Suprapubic skin (tissue), 4 donors: ENCODE measurements around the gene ITPK1. TPM values are rescaled to one million over a fixed set of nuclear protein-coding genes. Genes with fewer than 3 reads are reported as not detected.

Source experiments
- DNase-seq, 2 donors: peaks; one replicate each; pipeline ENCODE4 v3.0.0-alpha.2; 2019; ENCODE audit warnings: low spot score in 2 of 2
- H3K27ac ChIP-seq: fragments of 200-600 bp; sonication (generic); one replicate; pipeline ENCODE4 v1.5.1; 2019
- H3K27me3 ChIP-seq: fragments of 200-600 bp; sonication (generic); one replicate; pipeline ENCODE4 v1.5.1; 2019
- H3K36me3 ChIP-seq: fragments of 200-600 bp; sonication (generic); one replicate; pipeline ENCODE4 v1.5.1; 2019
- H3K4me1 ChIP-seq: fragments of 200-600 bp; sonication (generic); one replicate; pipeline ENCODE4 v1.5.1; 2019
- H3K4me3 ChIP-seq: fragments of 200-600 bp; sonication (generic); one replicate; pipeline ENCODE4 v1.5.1; 2019; ENCODE audit warnings: mild to moderate bottlenecking
- H3K9me3 ChIP-seq: fragments of 200-600 bp; sonication (generic); one replicate; pipeline ENCODE4 v1.5.1; 2019
- EP300 ChIP-seq: sonication (generic); formaldehyde crosslinking; IDR thresholded peaks from one replicate; pipeline ENCODE4 v1.6.1; 2017; ENCODE audit warnings: antibody characterized with exemption
- POLR2A ChIP-seq, 2 donors: fragments of 450-650 bp; IDR thresholded peaks; one replicate each; pipeline ENCODE4 v1.6.1; 2017; ENCODE audit warnings: antibody characterized with exemption in 2 of 2, mild to moderate bottlenecking in 2 of 2, moderate library complexity in 2 of 2
- POLR2AphosphoS5 ChIP-seq, 3 donors: sonication (generic); formaldehyde crosslinking; IDR thresholded peaks; one replicate each; pipeline ENCODE4 v1.6.1; 2017; ENCODE audit warnings: antibody characterized with exemption in 3 of 3
- WGBS: methylation state at CpG from one replicate; pipeline ENCODE4 v1.1.5; 2018; 5-methylcytosine and 5-hydroxymethylcytosine counted together
- total RNA-seq, 4 donors: library from RNA; depleted of rRNA; stranded (reverse); fragments of >200 nt; gene quantifications; one replicate each; pipeline ENCODE4 v1.1.0, GENCODE V29; 2016
- TF ChIP-seq, protein P1 (sequence below), 2 donors: fragments of 200-600 bp in 1 of 2; fragments of 450-650 bp in 1 of 2; sonication (generic) in 1 of 2; IDR thresholded peaks; one replicate each; pipeline ENCODE4 v1.5.1; 2016 to 2019; ENCODE audit warnings: antibody characterized with exemption in 2 of 2, mild to moderate bottlenecking in 1 of 2, moderate library complexity in 1 of 2

Gene ITPK1
- total RNA-seq, 4 donors from 2014 or later: 29.9 to 33.6 (median 32.2) TPM

DNA sequence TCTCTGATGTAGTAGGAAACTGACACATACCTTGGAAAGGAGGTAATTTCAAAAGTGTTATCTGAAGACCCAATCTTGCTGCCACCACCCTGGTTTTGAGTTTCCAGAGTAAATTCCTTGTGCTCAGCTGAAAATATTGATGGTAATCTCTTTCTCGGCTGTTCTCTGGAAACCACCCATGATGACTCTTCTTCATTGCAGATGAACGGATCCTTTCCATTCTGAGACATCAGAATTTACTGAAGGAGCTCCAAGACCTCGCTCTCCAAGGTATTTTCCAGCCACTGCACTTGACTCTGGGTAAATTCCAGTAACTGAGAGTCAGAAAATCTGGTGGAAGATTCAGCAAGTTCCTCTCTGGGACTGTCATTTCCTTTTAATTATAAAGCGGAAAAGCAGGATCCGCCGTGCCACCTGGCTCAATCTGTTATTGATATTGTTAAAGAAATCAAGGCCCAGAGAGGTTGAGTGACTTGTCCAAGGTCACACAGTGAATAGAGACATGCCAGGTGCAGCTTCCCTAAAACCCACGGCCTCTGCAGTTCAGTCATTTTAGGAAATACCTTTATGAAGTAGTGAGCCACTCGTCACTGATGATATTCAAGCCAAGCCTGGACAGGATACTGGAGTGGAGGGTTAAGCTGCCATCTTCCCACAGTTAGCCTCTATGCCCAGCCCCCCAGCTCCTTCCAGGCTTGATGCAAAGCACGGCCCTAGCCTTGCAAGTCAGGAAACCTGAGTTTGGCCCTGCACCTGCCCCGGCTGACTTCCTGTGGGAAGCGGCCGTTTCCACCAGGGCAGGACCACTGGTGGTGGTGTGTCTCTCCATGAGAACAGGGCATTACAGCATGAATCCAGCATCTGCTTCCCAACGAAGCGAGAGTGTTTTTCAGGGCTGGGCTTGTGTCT is 188.1 kb downstream of the ITPK1 start:
- no peaks in the 10 kb centered on the region for H3K36me3 ChIP-seq
- TF ChIP-seq, protein P1, sequence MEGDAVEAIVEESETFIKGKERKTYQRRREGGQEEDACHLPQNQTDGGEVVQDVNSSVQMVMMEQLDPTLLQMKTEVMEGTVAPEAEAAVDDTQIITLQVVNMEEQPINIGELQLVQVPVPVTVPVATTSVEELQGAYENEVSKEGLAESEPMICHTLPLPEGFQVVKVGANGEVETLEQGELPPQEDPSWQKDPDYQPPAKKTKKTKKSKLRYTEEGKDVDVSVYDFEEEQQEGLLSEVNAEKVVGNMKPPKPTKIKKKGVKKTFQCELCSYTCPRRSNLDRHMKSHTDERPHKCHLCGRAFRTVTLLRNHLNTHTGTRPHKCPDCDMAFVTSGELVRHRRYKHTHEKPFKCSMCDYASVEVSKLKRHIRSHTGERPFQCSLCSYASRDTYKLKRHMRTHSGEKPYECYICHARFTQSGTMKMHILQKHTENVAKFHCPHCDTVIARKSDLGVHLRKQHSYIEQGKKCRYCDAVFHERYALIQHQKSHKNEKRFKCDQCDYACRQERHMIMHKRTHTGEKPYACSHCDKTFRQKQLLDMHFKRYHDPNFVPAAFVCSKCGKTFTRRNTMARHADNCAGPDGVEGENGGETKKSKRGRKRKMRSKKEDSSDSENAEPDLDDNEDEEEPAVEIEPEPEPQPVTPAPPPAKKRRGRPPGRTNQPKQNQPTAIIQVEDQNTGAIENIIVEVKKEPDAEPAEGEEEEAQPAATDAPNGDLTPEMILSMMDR (IDR thresholded peaks at IDR 0.05): no peak
- TF ChIP-seq POLR2A (IDR thresholded peaks at IDR 0.05) (no peak), POLR2AphosphoS5 (IDR thresholded peaks at IDR 0.05) (no peak), EP300 (no peak)
- H3K27ac ChIP-seq: no peak overlapping the region
- no peaks in the 10 kb centered on the region for H3K9me3 ChIP-seq
- H3K4me3 ChIP-seq: no peak overlapping the region
- H3K4me1 ChIP-seq: peaks cover 26% of the 10 kb centered on the region
- WGBS: 42% methylated on average over 8 of the region's 14 CpGs
- peaks cover 25% of the 10 kb centered on the region for H3K27me3 ChIP-seq
- no peak for DNase-seq

DNA sequence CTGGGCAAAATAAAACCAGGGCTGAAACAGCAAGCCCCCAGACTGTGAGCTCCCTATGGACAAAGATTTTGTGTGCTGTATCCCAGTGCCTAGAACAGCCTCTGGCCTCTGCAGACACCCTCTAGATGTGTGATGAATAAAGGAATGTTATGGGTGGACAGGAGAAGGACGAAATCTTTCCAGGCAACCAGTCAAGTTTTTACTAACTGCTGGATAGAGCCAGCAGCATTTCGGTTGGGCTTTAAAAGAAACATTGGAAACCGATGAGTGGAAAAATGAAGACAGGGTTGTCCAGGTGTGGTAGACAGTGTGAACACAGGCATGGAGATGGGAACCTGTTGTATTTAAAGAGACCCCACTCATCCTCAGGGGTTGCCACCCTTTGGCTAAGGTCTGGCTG is 188.8 kb downstream of the ITPK1 start:
- peaks cover 26% of the 10 kb centered on the region for H3K4me1 ChIP-seq
- no peak for DNase-seq
- H3K27ac ChIP-seq: no peak overlapping the region
- no peaks in the 10 kb centered on the region for H3K36me3 ChIP-seq
- TF ChIP-seq POLR2A (IDR thresholded peaks at IDR 0.05): no peak
- TF ChIP-seq EP300: no peak
- no peak for TF ChIP-seq POLR2AphosphoS5 (IDR thresholded peaks at IDR 0.05)
- TF ChIP-seq, protein P1 (IDR thresholded peaks at IDR 0.05): no peak
- H3K27me3 ChIP-seq: peaks cover 32% of the 10 kb centered on the region
- no peak overlapping the region for H3K4me3 ChIP-seq
- H3K9me3 ChIP-seq: no peaks in the 10 kb centered on the region
- WGBS: 30% methylated on average over 3 of the region's 3 CpGs

DNA sequence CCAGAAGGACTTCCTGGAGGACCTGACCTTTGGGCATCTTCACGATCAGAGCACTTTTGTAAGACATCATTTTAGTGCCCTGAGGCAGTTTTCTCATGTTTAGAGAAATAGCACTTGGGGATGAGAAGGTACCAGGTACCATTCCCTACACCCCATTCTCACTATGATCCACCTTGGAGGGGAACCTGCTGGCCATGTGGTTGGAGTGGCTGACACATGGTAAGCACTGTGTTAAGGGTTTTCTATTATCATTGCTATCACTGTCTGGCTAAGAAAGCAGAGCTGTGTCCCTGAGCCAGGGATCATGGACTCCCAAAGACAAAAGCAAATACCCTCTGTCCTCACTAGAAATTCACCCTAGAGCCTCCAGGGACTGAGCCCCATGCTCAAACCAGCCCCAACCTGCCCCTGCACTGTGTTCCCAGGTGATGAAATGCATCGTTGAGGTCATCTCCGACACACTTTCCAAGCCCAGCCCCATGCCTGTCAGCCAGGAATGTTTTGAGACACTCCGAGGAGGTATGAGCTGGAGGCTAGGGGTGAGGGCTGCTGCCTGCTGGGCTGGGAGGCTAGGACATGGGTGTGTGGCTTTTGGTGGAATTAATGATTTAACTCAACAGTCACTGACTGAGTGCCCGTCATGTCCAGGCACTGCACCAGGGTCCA is 189.4 kb downstream of the ITPK1 start:
- Histone ChIP-seq H3K9me3 (no peaks in the 10 kb centered on the region), H3K4me3 (no peak overlapping the region), H3K27ac (no peak overlapping the region), H3K4me1 (peaks cover 25% of the 10 kb centered on the region), H3K36me3 (no peaks in the 10 kb centered on the region), H3K27me3 (peaks cover 34% of the 10 kb centered on the region)
- TF ChIP-seq, protein P1 (IDR thresholded peaks at IDR 0.05): no peak
- TF ChIP-seq POLR2AphosphoS5 (IDR thresholded peaks at IDR 0.05): no peak
- TF ChIP-seq POLR2A (IDR thresholded peaks at IDR 0.05): no peak
- DNase-seq: no peak
- 51% methylated on average over 5 of the region's 5 CpGs for WGBS

DNA sequence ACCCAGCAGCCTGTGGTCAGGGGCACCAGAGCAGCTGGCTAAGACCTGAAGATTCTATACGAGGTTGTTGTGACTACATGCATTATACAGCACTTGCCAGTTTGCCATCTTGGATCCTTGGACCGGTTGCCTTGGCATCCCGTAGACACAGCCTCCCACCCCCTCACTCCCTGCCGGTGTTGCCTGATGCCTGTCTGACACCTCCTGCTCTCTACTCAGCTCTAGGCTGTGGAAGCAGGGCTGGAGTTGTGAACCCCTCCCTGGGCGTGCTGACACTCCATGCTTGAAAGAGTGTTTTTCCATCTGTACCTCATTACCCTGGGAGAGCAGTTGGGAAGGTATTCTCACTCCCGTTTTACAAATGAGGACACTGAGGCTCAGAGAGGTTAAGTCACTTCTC is 190.3 kb downstream of the ITPK1 start:
- peaks cover 40% of the 10 kb centered on the region for H3K27me3 ChIP-seq
- WGBS: 76% methylated on average over 5 of the region's 6 CpGs
- TF ChIP-seq POLR2A (IDR thresholded peaks at IDR 0.05) (no peak), POLR2AphosphoS5 (IDR thresholded peaks at IDR 0.05) (no peak), EP300 (no peak)
- TF ChIP-seq, protein P1 (IDR thresholded peaks at IDR 0.05): no peak

DNA sequence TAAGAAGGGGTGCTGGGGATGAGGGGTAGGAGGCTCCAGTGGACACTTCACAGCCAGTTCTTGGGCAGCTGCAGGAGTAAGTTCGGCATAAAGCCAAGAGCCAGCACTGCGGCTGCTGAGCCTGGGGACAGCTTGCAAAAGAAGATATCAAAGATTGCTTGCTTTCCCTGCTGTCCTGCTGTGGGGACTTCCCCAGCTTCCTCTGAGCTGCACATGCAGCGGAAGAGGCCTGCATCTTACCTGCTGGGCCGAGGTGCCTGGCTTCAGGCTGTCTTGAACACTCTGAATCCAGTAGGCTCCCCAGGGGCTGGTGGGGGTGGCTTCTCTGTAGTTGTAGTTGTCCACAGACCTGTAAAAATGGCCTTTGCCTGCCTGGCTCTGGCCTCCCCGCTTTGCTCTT is 191.5 kb downstream of the ITPK1 start:
- no peak for DNase-seq
- H3K27ac ChIP-seq: no peak overlapping the region

More for the DNA sequence above, 190.3 kb downstream of the ITPK1 start:
- no peak overlapping the region for H3K4me3 ChIP-seq
- peaks cover 21% of the 10 kb centered on the region for H3K4me1 ChIP-seq
- H3K27ac ChIP-seq: no peak overlapping the region
- no peaks in the 10 kb centered on the region for H3K36me3 ChIP-seq
- DNase-seq: no peak
- no peaks in the 10 kb centered on the region for H3K9me3 ChIP-seq

More for the DNA sequence above, 191.5 kb downstream of the ITPK1 start:
- 53% methylated on average over 2 of the region's 5 CpGs for WGBS
- Histone ChIP-seq H3K9me3 (no peaks in the 10 kb centered on the region), H3K4me1 (peaks cover 21% of the 10 kb centered on the region), H3K36me3 (no peaks in the 10 kb centered on the region), H3K4me3 (no peak overlapping the region), H3K27me3 (peaks cover 42% of the 10 kb centered on the region)
- TF ChIP-seq, protein P1 (IDR thresholded peaks at IDR 0.05): no peak
